Transverse colon (tissue), 4 donors: ENCODE measurements around the gene MCOLN2.

Experiments used
- CTCF ChIP-seq, 5 experiments: fragments of 200-600 bp in 3 of 5; fragments of 450-650 bp in 2 of 5; sonication (generic) in 3 of 5; IDR thresholded peaks; 1 replicate in 2 of 5; 2 replicates in 3 of 5; pipeline ENCODE4 v1.5.1; 2016 to 2017; ENCODE audit warnings: antibody characterized with exemption in 5 of 5, inconsistent platforms in 3 of 5, mild to moderate bottlenecking in 2 of 5, moderate library complexity in 1 of 5
- EP300 ChIP-seq: sonication (generic); formaldehyde crosslinking; IDR thresholded peaks from one replicate; pipeline ENCODE4 v1.6.1; 2017; ENCODE audit warnings: antibody characterized with exemption, low read depth
- POLR2A ChIP-seq: fragments of 450-650 bp; IDR thresholded peaks from one replicate; pipeline ENCODE4 v1.6.1; 2016; ENCODE audit warnings: antibody characterized with exemption, mild to moderate bottlenecking, moderate library complexity
- POLR2AphosphoS5 ChIP-seq, 3 donors: sonication (generic); formaldehyde crosslinking; IDR thresholded peaks; one replicate each; pipeline ENCODE4 v1.6.1; 2016; ENCODE audit warnings: antibody characterized with exemption in 3 of 3

DNA sequence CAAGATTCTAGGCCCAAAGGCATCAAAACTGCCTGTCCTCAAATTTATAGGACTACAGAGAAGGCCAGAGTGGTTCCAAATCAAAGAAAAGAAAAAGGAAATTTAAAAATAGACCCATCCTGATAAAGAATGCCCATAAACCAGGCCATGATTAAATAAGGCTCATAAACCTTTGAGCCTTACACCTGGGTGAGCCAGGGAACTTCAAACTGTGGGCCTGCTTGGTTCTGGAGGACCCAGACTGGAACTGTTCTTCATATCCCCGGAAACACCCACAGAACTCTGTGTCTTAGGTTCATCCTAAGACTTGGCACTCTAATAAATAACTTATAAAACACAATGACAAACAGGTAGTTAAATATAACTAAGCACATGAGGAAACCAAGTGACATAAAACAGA is 28.8 kb downstream of the MCOLN2 start:
- TF ChIP-seq POLR2AphosphoS5 (IDR thresholded peaks at IDR 0.05), result peak in 1 of 3 donors; percentile 18
- TF ChIP-seq CTCF (IDR thresholded peaks at IDR 0.05), result no peak
- TF ChIP-seq POLR2A, result no peak
- TF ChIP-seq EP300, result no peak
